Activated CD4-positive, CD25-positive, alpha-beta regulatory T cell treated with anti-CD3 and anti-CD28 coated beads, Interleukin-2, amount 50 U/mL, for 16 hours (primary cell): ENCODE measurements around the gene OSGIN1.

Source experiments
- DNase-seq: peaks from one replicate; pipeline ENCODE4 v3.0.0-alpha.2; 2020; ENCODE audit warnings: low read depth, low spot score

OSGIN1 gene, protein sequence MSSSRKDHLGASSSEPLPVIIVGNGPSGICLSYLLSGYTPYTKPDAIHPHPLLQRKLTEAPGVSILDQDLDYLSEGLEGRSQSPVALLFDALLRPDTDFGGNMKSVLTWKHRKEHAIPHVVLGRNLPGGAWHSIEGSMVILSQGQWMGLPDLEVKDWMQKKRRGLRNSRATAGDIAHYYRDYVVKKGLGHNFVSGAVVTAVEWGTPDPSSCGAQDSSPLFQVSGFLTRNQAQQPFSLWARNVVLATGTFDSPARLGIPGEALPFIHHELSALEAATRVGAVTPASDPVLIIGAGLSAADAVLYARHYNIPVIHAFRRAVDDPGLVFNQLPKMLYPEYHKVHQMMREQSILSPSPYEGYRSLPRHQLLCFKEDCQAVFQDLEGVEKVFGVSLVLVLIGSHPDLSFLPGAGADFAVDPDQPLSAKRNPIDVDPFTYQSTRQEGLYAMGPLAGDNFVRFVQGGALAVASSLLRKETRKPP

GRCh38 chr16:83952940-83953795 is at the start of gene OSGIN1:
Gene OSGIN1 (plus strand): TSS chr16:83953240. CDS start chr16:83957672, 4,432 bp downstream.
- peak; percentile 34 for DNase-seq

DNA sequence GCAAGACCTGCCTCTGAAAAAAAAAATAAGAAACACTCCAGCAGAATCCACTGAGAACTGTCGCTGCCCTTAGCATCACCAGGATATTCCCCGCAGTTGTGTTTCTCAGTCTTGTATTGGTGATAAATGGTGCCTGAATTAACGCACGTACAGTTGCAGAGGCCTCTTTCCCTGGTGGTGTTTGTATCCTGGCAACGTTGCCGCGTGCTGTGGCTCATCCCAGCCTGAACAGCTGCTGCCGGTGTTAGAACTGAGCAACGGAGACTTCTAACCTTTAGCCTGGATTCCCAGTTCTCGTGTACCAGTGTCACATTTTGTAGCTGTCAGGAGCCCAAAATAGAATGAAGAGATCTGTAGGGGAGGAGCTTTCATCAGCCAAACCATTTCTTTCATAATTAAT is 49.3 kb upstream of the OSGIN1 start:
- DNase-seq: no peak

GRCh38 chr16:83906683-83907082 is 46.4 kb upstream of the OSGIN1 start:
- no peak for DNase-seq

GRCh38 chr16:83907111-83907510 is 45.9 kb upstream of the OSGIN1 start:
- no peak for DNase-seq

GRCh38 chr16:83907631-83908250 is 45.3 kb upstream of the OSGIN1 start:
- DNase-seq: no peak

DNA sequence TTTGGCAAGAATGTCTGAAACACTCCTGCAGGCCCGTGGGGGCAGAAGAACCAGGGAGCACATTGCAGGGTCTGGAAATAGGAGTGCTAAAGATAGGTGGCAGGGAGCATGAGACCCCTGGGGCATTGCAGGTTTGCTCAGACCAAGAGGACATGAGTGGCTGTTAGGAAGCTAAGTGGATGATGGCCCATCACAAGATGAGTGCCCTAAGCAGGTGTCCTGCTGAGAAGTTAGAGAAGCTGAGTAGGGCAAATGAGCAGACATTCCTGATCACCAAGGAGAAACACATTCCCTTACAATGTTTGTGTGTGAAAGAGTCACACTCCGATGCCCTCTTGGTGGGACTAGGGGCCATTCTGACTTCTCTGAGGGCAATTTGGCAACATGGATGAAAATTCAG is 44.2 kb upstream of the OSGIN1 start:
- no peak for DNase-seq

GRCh38 chr16:83911290-83911689 is 41.8 kb upstream of the OSGIN1 start:
- DNase-seq: no peak

- no peak for DNase-seq
Observed at GRCh38 chr16:83912519-83913244, 40.4 kb upstream of the OSGIN1 start.

DNA sequence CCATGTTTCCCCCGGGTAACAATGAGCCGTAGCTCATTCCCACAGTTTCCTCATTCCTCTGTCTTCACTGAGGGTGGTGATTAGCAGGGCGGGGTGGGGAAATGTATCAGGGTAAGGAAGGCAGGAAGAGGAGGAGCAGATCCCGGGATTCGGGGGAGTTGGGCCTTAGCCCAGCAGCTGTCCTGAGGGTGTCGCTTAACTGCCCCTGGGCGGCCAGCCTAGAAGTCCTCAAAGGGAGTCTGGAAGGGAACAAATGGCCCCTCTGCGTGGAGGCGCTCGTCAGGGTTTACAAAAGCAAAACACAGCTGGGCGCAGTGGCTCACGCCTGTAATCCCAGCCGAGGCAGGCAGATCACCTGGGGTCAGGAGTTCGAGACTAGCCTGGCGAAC is 39.8 kb upstream of the OSGIN1 start:
- DNase-seq: no peak

DNA sequence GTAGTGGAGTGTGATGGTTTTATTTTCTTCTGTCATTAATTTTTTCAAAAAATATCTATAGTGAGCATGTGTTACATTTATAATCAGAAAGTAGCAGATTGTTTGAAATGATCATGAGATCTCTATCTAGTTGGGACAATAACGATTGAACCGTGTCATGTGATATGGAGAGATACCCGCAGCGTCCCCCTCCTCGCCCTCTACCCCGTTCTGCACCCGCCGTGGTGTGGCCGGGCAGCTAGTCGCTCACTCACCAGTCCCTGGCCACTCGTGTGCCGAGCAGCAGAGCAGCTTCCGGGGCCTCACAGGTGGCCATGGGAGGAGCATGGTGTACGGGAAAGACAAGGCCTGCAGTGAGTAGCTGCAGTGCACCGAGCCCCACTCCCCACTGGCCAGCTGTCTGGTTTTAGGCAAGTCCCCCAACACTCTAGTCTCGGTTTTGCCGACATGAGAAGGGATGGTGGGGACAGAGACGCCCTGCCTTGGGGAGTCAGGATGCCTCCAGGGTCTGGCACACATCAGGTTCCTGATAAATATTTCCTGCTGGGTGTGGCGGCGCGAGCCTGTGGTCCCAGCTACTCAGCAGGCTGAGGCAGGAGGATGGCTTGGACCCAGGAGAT is 38.8 kb upstream of the OSGIN1 start:
- DNase-seq: no peak

DNA sequence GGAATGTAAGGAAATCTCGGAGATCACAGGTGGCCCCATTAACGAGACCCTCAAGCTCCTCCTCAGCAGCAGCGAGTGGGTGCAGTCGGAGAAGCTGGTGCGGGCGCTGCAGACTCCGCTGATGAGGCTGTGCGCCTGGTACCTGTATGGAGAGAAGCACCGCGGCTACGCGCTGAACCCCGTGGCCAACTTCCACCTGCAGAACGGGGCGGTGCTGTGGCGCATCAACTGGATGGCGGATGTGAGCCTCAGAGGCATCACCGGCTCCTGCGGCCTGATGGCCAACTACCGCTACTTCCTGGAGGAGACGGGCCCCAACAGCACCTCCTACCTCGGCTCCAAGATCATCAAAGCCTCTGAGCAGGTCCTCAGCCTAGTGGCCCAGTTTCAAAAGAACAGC is 38.0 kb upstream of the OSGIN1 start:
- DNase-seq: no peak

- no peak for DNase-seq
Observed at GRCh38 chr16:83915491-83915890, 37.5 kb upstream of the OSGIN1 start.

GRCh38 chr16:83917152-83918120 is 35.6 kb upstream of the OSGIN1 start:
- DNase-seq: no peak

GRCh38 chr16:83920894-83921491 is 32.0 kb upstream of the OSGIN1 start:
- DNase-seq: no peak

- no peak for DNase-seq
Observed at GRCh38 chr16:83923581-83924365, 29.3 kb upstream of the OSGIN1 start.

GRCh38 chr16:83924686-83925085 is 28.4 kb upstream of the OSGIN1 start:
- DNase-seq: no peak

DNA sequence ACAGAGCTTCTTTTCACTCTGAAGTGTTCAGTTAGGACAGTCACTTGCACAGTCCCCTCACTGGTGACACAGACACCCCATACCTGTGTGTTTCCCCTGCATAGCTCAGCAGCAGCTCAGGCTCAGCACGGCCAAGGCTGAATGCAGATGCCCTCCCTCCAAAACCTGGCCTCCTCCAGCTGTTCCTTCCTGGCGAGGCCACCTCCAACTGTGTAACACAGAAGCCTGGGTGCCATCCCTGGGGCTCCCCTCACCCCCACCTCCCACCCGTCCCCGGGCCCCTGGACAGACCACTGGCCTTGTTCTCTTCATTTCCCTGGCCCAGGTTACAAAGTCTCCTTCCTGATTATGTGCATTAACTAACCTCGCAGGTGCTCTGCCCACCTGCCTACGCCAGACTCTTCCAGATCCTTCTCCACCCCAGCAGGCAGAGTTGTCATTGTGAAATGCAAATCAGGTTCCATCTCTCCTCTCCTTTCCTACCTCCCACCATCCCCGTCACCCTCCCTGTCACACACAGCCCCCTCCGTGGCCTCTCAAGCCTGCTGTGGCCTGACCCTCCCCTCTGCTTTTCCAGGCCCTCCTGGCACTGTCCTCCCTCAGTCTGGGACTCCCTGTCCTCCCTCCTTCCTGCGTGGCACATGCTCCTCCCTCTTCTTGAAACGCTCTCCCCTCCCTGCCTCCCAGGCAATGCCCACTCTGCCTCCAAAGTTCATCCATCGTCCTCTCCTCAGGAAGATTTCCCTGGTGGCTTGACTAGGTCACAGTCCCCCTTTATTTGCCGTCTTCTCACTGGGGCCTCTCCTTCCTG is 27.7 kb upstream of the OSGIN1 start:
- no peak for DNase-seq
